Measurements from ENCODE around the gene RUNX3. TPM values are rescaled to one million over a fixed set of nuclear protein-coding genes. Genes with fewer than 3 reads are reported as not detected.

RUNX3 gene
- total and polyA plus RNA-seq, 2 of the 8 experiments (the other 6 are each of a cell fraction or from before 2014, with no cell fraction given) = 0.62 to 0.82 TPM

DNA sequence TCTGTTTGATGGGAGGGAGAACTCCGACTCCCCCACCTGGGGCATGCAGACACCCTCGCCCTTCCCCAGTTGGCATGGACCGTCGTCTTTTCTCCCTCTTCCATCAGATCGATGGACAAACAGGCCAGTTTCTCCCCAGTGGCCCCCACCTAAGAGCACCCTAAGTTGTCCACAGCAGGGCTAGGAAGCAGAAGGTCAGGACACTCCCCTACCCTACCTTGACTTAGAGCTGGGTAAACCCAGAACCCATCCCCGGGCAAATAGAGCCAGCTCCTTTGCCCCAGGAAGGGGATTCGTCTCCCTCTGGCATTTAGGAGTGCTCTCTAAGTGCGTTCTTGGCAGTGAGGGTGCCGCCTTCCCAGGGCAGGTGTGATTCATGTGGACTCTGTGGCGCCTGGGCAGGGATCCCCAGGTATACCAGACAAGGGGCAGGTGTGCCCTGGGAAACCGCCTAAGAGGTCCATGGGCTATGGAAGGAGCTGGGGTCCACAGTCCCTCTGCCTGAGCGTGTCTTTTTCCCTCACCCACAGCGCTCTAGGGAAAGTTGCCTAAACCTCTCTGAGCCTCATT is 2.7 kb upstream of the RUNX3 start:
- 0 out of 2 replicates have a peak overlapping the region, but pooled peaks have one; percentile 35 for H2BK12ac ChIP-seq (ENCODE audit: low read depth, low read length)
- DNase-seq (ENCODE audit: low read depth in 1 of 2, low spot score in 2 of 2) (no peak), FAIRE-seq (no peak)
- H4K8ac ChIP-seq (ENCODE audit: extremely low read depth, insufficient read depth, low read length) = no peak overlapping the region
- peak overlapping the region; percentile 72; the same call in 1 of the 2 replicates for H2AFZ ChIP-seq (ENCODE audit: low read length)
- peaks cover 2 to 56% (median 33%) of the 10 kb centered on the region in 4 experiments for H3K4me1 ChIP-seq (replicated peaks in 1 of 4; ENCODE audit: control insufficient read depth in 3 of 4, insufficient read depth in 4 of 4, low read length in 3 of 4)
- H2BK120ac ChIP-seq (replicated peaks; ENCODE audit: low read depth, low read length) = no peak overlapping the region
- H3K23ac ChIP-seq (ENCODE audit: insufficient read length) = no peak overlapping the region
- ChIA-PET CTCF (ENCODE audit: partially characterized antibody) (interaction anchor here (0.5 to 4.3 kb wide), 38 partner anchors 9 to 766 kb away, joined by 3 to 28 read pairs (median 4); no protein-coding TSS in a partner anchor), POLR2A (ENCODE audit: partially characterized antibody) (interaction anchor here (1.5 kb wide), 1 partner anchor 202 kb away, joined by 3 read pairs; no protein-coding TSS in a partner anchor)
- no peak overlapping the region for H3K56ac ChIP-seq (replicated peaks; ENCODE audit: insufficient read length, low read depth, low read length)
- H3K4ac ChIP-seq (replicated peaks; ENCODE audit: insufficient read length, low read depth, low read length) = no peak overlapping the region
- WGBS, 2 experiments (ENCODE audit: extremely low coverage in 1 of 2, insufficient coverage in 1 of 2, insufficient read length in 1 of 2, insufficient replicate concordance in 2 of 2, low coverage in 1 of 2, low lambda C conversion rate in 2 of 2, missing lambda C conversion rate in 1 of 2) = 39% methylated on average over 13 of the region's 13 CpGs; no CpG with 5 or more reads in 1 of the 2 experiments
- H3K9ac ChIP-seq (replicated peaks in 1 of 4; ENCODE audit: extremely low read depth in 1 of 4, low read depth in 3 of 4, low read length in 3 of 4) = no peak overlapping the region
- no peaks in the 10 kb centered on the region for H3K79me2 ChIP-seq (ENCODE audit: control insufficient read depth in 1 of 2, insufficient read depth in 2 of 2, low read length in 2 of 2)
- peak overlapping the region in 3 of 4 experiments; percentile 3 to 49 (median 11); a peak in 4 of 8 replicates for H3K4me3 ChIP-seq (ENCODE audit: extremely low read depth in 1 of 4, insufficient read depth in 2 of 4, low read depth in 3 of 4, low read length in 4 of 4)
- H4K5ac ChIP-seq (ENCODE audit: insufficient read length, low read depth, low read length) = no peak overlapping the region
- no peaks in the 10 kb centered on the region for H3K36me3 ChIP-seq (ENCODE audit: control insufficient read depth in 2 of 4, insufficient read depth in 4 of 4, low read length in 3 of 4)
- peaks cover 20% of the 10 kb centered on the region; the same call in 1 of the 2 replicates for H3K23me2 ChIP-seq (ENCODE audit: low read depth, low read length)
- peak overlapping the region; percentile 69 to 89 for H3K4me2 ChIP-seq (ENCODE audit: insufficient read depth in 1 of 2, low read depth in 2 of 2, low read length in 2 of 2)
- no peak overlapping the region for H3K27ac ChIP-seq (ENCODE audit: low read depth, low read length)
- H3K79me1 ChIP-seq (ENCODE audit: low read depth, low read length) = no peaks in the 10 kb centered on the region
- H3K27me3 ChIP-seq (replicated peaks in 1 of 4; ENCODE audit: control insufficient read depth in 3 of 4, extremely low read depth in 1 of 4, insufficient read depth in 3 of 4, low read length in 3 of 4) = peaks cover 55 to 81% (median 76%) of the 10 kb centered on the region in 4 experiments
- no peaks in the 10 kb centered on the region for H3K9me3 ChIP-seq (ENCODE audit: insufficient read depth in 2 of 2, low read depth in 1 of 2, low read length in 1 of 2)
- H4K91ac ChIP-seq (replicated peaks; ENCODE audit: insufficient read length, low read length) = no peak overlapping the region
- H2AK5ac ChIP-seq (ENCODE audit: low read depth, low read length) = no peak overlapping the region; the same call in 1 of the 2 replicates
- H2BK15ac ChIP-seq (ENCODE audit: low read length) = no peak overlapping the region
- H3K14ac ChIP-seq (ENCODE audit: insufficient read length) = no peak overlapping the region
- peaks cover 0 to 2% of the 10 kb centered on the region in 2 experiments for H4K20me1 ChIP-seq (replicated peaks in 1 of 2; ENCODE audit: control insufficient read depth in 1 of 2, insufficient read depth in 2 of 2, low read length in 2 of 2)
- no peak overlapping the region for H2BK5ac ChIP-seq (ENCODE audit: low read depth, low read length)
- peak overlapping the region; percentile 48; the same call in 1 of the 2 replicates for H2BK20ac ChIP-seq (ENCODE audit: low read length)
- H3K18ac ChIP-seq (ENCODE audit: extremely low read depth, low read length) = no peak overlapping the region; the same call in 1 of the 2 replicates

All from H1 (cell line).